ENCODE data around the gene NSRP1.
A peak's percentile ranks its signal among the peaks of the same experiment; 100 is the strongest.

The NSRP1 gene

DNA sequence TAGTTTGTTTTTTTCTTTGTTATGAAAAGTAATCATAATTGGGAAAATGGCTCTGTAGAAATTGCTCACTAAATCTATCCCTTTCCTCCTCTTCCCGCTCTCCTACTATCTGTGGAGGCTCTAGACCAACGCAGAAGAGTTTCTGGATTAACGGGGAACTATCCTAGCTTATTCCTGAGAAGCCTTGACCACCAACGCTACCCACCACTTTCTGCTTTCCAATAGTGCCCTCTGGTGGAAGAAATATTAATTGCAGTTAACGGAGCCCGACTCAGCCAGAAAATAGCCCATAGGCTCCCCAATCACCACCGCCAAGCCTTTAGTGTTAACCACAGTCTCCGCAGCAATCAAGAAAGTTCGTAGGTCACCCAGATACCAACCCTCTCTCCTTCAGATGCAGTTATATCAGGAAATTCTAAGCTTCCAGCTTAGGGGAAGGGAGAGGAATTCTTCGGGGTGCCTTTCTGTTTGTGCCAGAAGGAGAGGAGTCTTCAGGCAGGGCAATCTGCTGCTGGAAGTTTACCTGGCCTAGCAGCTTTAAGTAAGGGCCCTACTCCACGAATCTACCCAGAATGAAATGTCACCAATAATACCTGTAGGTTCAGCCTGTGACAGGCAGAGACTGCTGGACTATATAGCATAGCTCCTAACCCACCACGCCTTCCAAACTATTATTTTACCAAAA is 23.0 kb upstream of the NSRP1 start:
- no peak overlapping the region for H3K4me3 ChIP-seq (ENCODE audit: low read depth, low read length)
- TF ChIP-seq, protein P1, sequence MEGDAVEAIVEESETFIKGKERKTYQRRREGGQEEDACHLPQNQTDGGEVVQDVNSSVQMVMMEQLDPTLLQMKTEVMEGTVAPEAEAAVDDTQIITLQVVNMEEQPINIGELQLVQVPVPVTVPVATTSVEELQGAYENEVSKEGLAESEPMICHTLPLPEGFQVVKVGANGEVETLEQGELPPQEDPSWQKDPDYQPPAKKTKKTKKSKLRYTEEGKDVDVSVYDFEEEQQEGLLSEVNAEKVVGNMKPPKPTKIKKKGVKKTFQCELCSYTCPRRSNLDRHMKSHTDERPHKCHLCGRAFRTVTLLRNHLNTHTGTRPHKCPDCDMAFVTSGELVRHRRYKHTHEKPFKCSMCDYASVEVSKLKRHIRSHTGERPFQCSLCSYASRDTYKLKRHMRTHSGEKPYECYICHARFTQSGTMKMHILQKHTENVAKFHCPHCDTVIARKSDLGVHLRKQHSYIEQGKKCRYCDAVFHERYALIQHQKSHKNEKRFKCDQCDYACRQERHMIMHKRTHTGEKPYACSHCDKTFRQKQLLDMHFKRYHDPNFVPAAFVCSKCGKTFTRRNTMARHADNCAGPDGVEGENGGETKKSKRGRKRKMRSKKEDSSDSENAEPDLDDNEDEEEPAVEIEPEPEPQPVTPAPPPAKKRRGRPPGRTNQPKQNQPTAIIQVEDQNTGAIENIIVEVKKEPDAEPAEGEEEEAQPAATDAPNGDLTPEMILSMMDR (IDR thresholded peaks at IDR 0.05; ENCODE audit: insufficient read depth, low read length, missing control alignments): peak; percentile 41
- ChIA-PET CTCF (interaction anchor here (0.5 to 9.8 kb wide), 71 partner anchors 12 to 970 kb away, joined by 3 to 230 read pairs (median 5); partner anchors contain the start of genes ANKRD13B and SSH2), POLR2A (interaction anchor here (0.6 kb wide), 1 partner anchor 417 kb away, joined by 3 read pairs; no protein-coding TSS in a partner anchor)
- no peak for DNase-seq (ENCODE audit: low read depth, low spot score)

DNA sequence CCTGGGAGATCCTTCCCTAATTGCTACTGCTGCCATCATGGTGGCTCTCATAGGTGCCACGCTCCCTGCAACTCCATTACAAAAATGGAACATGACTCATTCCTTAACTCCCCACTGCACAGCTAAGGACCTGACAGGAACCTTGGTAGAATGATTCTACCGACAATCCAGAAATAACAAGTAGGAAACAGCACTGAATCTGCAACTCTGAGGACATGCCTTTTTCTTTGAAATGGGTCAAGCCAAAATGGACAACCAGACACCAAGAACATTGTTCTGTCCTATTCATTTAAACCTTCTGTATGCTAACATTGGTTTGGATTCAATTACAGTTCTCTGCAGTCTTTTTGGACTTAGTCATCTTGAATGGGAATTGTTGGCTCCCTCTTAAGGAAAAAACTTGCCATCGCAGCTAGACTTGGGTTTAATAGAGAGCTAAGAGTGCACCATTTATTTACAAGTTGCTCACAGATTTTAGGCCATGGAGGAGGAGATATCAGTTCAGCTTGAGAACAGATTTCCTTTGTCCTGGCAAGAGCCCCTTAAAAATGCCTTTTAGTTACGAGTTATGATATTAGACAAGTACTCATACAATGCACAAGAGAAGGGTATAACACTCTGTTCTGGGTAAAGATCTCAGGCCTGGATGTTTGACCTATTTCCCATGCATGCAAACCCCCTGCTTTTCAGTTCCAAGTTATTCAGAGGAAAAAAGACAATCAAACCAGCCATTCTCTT is 20.9 kb upstream of the NSRP1 start:
- TF ChIP-seq, protein P1 (IDR thresholded peaks at IDR 0.05; ENCODE audit: insufficient read depth, low read length, missing control alignments): peak; percentile 62
- no peak for DNase-seq (ENCODE audit: low read depth, low spot score)
- H3K4me3 ChIP-seq (ENCODE audit: low read depth, low read length): no peak overlapping the region
- CTCF ChIA-PET: interaction anchor here (0.7 to 9.8 kb wide), 30 partner anchors 10 to 522 kb away, joined by 3 to 230 read pairs (median 4); partner anchors contain the start of gene SSH2
- POLR2A ChIA-PET: interaction anchor here (0.8 kb wide), 1 partner anchor 9 kb away, joined by 4 read pairs; no protein-coding TSS in a partner anchor

DNA sequence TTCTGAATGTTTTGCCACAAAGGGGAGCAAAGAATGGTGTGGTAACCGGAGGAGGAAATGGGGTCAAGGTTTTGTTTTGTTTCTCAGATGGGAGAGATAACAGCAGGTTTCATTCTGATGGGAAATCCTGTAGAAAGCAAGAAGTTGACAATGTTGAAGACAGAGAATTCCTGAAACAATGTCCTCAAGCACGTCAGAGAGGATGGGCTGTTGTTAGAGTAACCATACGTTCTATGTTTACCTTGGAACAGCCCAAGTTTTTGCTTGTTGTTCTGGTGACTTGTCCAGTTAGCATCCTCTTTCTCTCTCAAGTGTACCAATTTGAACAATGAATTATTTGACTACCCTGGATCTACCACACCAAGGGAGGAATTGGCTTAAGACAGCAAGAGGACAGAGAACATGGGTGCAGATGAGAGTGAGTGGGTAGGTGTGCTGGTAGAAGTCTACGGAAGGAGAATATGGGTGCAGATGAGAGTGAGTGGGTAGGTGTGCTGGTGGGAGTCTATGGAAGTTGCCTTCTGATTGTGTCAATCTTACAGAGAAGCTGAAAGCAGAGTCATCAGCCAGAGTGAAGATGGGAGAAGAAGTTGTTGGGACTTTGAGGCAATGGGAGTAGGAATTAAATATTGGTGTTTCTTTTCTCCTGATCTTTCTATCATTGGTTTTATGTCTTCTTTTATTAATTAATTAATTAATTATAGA is 14.8 kb upstream of the NSRP1 start:
- TF ChIP-seq, protein P1 (IDR thresholded peaks at IDR 0.05; ENCODE audit: insufficient read depth, low read length, missing control alignments): no peak
- ChIA-PET POLR2A (no interaction called here), CTCF (interaction anchor here (0.5 to 9.8 kb wide), 4 partner anchors 6 to 167 kb away, joined by 3 to 230 read pairs (median 3); no protein-coding TSS in a partner anchor)
- H3K4me3 ChIP-seq (ENCODE audit: low read depth, low read length): no peak overlapping the region
- no peak for DNase-seq (ENCODE audit: low read depth, low spot score)

DNA sequence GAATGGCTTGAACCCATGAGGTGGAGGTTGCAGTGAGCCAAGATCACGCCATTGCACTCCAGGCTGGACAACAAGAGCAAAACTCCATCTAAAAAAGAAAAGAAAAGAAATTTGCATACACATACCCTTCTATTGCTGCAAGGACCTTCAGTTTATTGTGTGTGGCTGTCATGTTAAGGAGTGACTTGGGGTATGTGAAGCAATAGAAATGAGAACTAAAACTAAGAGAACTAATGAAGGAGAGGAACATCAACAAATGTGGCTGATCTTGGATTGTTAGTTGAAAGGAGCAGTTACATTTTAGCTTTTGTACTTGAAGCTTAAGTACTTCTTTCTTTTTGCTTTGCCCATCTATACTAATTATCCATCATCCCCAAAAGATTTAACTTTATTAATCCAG is 12.7 kb upstream of the NSRP1 start:
- no peak overlapping the region for H3K4me3 ChIP-seq (ENCODE audit: low read depth, low read length)
- DNase-seq (ENCODE audit: low read depth, low spot score): no peak
- ChIA-PET CTCF (interaction anchor here (0.7 to 9.8 kb wide), 41 partner anchors 8 to 721 kb away, joined by 3 to 230 read pairs (median 5); partner anchors contain the start of genes BLMH, CRLF3 and NSRP1), POLR2A (interaction anchor here (0.6 kb wide), 1 partner anchor 8 kb away, joined by 4 read pairs; no protein-coding TSS in a partner anchor)
- TF ChIP-seq, protein P1 (IDR thresholded peaks at IDR 0.05; ENCODE audit: insufficient read depth, low read length, missing control alignments): no peak

DNA sequence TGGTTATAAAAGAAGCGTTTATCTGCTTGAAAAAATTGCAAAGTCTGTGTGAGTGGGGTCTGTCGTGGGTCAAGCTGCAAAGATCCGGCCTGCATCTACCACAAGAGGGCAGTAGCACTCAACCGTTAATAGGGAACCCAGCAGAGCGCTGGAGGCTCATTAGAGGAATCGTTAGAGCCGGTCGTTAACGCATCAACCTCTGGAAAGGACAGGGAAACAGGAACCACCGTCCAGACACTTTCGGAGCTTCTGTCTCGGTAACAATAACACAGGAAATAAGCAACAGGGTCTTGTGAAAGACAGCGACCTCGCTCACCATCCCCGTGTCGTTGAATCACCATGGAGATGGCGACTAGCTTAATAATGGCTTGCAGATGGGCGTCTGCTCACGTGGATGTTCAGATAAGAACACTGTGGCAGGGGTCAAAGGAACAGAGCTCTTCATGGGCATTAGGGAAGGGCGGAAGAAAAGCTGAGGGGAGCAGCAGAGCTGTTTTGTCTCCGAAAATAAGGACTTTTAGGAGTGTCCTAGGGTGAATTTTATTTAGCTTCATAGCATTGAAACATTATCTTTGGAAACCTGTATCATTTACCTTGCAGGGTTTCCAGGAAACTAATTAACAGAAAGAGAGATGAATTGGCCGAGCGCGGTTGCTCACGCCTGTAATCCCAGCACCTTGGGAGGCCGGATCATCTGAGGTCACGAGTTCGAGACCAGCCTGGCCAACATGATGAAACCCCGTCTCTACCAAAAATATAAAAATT is 11.9 kb upstream of the NSRP1 start:
- TF ChIP-seq, protein P1 (IDR thresholded peaks at IDR 0.05; ENCODE audit: insufficient read depth, low read length, missing control alignments): peak; percentile 86
- H3K4me3 ChIP-seq (ENCODE audit: low read depth, low read length): peak overlapping the region; percentile 60
- CTCF ChIA-PET: interaction anchor here (0.6 to 9.8 kb wide), 64 partner anchors 9 to 1061 kb away, joined by 3 to 230 read pairs (median 4); partner anchors contain the start of genes BLMH, CRLF3 and NSRP1
- POLR2A ChIA-PET: interaction anchor here (0.6 to 1.1 kb wide), 3 partner anchors 9 to 231 kb away, joined by 3 to 5 read pairs (median 4); partner anchors contain the start of gene NSRP1
- DNase-seq (ENCODE audit: low read depth, low spot score): no peak

All from AG04449 (cell line).